SH-SY5Y (cell line): ENCODE results near the gene SLC39A11.

Source experiments
- GATA2 ChIP-seq: IDR thresholded peaks from 2 replicates; pipeline ENCODE4 v1.6.1; 2011; ENCODE audit warnings: mild to moderate bottlenecking, low read depth, low read length
- GATA3 ChIP-seq: IDR thresholded peaks from 2 replicates; pipeline ENCODE4 v1.6.1; 2011; ENCODE audit warnings: low read depth, mild to moderate bottlenecking, low read length, moderate library complexity

Gene SLC39A11

DNA sequence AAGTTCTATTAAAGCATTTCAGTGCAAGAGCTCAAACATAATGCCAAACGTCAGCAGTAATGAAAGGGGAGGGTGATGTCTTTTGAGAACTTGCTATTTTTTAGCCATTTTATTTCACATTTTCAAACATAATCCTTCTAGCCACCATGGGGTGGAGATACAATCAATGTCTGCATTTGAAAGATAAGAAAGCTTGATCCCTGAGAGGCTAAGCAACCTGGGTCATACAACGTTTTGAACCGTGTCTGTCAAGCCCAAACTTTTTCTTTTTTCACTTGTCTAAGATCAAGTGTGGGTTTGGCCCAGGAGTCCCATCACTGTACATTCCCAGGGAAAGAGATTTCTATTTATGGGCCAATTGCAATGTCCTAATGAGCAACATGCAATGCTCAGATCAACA lies 331.1 kb downstream of the SLC39A11 start:
- no peak for TF ChIP-seq GATA2
- TF ChIP-seq GATA3 = no peak

DNA sequence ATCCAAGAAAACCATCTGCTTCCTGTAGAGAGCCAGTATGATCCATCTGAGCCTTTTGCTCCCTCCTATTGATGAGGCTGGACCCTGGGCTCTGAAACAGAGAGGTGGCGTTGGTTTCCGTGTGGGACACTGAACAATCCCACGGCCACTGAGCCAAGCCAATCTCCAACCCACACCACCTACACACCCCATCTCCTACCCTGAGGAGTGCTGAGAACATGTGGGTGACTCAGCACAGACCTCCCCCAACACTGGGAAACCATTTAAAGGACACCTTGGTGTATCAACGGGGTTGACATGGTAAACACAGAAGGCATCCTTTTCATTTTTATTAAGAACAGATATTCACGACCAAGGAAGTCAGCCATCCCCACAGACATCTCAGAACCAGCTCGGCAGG lies 332.1 kb downstream of the SLC39A11 start:
- no peak for TF ChIP-seq GATA2
- no peak for TF ChIP-seq GATA3

DNA sequence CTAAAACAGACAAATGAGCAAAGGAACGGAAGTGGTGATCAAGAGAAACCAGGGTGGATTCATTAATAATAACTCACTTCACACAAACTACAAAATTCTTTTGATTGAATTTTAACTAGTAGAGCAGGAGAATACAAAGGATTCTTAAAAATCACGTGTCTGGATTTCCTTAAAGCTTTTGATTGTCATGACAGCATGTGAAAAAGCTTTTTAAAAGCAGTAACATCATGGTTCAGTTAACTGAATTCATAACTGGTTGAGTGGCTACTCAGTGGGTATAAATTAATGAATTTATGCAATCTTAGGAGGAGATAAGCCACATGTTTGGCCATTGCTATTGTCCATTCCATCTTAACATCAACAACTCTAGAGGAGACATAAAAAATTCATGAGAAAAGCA lies 333.2 kb downstream of the SLC39A11 start:
- TF ChIP-seq GATA2 (no peak), GATA3 (no peak)

DNA sequence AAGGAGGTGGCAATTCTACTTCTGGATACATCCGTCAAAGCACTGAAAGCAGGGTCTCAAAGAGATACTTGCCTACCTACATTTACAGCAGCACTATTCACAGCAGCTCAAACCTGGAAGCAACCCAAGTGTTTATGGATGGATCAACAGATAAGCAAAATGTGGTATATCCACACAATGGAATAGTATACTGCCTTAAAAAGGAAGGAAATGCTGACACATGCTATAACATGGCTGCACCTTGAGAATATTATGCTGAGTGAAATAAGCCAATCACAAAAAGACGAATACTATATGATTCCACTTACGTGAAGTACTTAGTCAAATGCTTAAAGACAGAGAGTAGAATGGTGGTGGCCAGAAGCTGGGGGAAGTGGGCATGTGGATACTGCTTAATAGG lies 336.2 kb downstream of the SLC39A11 start:
- TF ChIP-seq GATA3 (no peak), GATA2 (no peak)

DNA sequence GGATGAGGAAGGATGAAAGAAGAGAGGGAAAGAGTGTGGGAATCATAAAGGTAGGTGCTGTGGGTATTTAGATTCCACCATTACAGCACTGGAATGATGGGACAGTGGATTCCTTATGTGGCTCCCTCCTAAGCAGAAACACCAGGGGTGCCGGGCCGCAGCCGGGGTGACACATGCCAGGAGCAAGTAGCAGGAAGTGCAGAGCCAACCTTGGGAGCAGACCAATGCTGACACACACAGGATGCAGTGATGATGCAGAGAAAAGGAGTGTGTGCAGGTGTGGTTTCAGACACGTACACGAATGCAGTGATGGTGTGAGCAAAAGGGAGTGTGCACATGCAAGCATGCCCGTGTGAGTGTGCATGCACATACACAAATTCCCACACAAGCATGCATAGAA lies 338.0 kb downstream of the SLC39A11 start:
- TF ChIP-seq GATA2 (no peak), GATA3 (no peak)

DNA sequence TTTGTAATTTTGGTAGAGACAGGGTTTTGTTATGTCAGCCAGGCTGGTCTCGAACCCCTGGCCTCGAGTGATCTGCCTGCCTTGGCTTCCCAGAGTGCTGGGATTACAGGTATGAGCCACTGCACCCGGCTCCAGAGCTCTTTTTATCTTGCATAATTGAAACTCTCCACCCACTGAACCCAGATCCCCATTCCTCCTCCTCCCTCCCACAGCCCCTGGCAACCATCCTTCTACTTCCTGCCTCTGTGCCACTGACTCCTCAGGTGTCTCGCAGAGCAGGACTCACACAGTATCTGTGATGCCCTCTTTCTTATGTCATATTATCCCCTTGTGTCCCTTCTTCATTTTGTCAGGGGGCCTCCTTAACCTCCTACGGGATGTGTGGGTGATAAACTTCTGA lies 340.7 kb downstream of the SLC39A11 start:
- no peak for TF ChIP-seq GATA3
- no peak for TF ChIP-seq GATA2

DNA sequence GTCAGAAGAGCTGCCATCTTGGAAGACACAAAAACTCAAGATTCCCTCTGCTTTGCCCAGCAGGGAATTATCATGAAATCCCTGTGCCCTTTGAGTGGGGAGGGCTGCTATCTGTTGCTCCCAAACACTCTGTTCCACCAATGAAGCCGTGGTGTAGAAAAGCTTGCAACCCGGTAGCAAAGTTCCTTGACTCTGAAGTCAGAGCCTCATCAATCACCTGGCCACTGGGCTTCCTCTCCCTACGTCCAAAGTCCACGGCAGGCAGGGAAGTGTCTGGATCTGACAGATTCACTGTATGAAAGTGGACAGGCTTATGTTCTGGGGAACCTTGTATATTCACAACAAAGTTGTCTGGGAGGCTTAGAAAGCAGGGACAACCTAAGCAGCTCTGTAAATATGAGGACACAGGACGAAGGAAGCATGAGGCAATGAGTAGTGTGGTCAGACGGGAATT lies 343.3 kb downstream of the SLC39A11 start:
- no peak for TF ChIP-seq GATA3
- TF ChIP-seq GATA2 = no peak

DNA sequence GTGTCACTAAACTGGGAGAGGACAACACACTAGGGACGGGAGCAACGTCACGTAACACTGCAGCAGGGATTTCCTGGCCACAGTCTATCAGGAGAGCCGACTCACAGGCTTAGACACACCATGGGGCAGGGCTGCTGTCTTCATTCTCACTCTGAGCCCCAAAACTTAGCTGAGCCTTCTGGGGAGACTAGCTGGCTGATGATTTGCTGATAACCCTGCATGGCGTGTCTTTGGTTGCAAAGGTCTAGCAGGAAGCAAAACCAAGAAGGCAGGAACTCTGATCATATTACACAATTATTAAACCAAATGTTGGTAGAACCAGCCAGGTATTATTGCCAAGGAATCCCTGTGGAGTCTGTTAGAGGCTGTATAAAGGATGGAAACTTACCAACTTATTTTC lies 345.0 kb downstream of the SLC39A11 start:
- TF ChIP-seq GATA2 (no peak), GATA3 (no peak)

DNA sequence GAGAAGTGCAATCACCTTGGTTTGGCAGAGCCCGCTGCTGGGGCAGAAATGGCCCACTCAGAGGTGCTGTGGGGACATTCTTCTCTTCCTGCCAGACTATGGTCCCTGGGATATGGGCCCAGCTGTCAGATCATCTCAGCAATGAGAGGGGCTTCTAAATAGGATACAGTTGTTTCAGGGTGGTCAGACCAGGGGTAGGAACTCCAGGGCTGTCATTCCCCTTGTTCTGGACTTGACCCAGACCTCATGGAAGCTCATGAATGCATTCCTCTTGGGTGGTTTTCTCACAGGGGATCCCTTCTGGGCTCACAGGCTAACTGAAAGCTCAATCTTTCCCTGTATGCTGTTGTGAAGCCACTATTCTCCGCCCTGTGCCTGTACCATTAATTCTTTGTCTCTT lies 347.2 kb downstream of the SLC39A11 start:
- TF ChIP-seq GATA3 (no peak), GATA2 (no peak)

DNA sequence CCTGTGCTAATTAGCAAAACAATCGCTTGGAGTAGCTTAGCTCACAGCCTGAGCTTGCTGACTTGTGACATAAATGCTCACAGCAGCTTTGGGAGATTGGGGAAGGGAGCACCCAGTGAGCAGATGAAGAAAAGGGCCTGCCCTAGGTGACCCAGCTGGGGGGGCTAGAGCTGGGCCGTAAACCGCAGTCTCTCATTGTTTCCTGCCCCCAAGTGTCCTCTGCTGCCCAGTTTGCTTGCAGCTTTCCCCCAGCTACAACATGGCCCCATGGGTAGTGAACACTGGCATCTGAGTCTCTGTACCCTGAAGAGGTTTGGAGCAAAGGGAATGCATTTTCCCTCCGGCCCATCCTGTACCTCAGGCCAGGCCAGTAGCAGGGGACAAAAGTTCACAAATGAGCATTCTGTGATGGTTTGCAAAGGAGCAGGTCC lies 349.4 kb downstream of the SLC39A11 start:
- TF ChIP-seq GATA2 (no peak), GATA3 (no peak)

DNA sequence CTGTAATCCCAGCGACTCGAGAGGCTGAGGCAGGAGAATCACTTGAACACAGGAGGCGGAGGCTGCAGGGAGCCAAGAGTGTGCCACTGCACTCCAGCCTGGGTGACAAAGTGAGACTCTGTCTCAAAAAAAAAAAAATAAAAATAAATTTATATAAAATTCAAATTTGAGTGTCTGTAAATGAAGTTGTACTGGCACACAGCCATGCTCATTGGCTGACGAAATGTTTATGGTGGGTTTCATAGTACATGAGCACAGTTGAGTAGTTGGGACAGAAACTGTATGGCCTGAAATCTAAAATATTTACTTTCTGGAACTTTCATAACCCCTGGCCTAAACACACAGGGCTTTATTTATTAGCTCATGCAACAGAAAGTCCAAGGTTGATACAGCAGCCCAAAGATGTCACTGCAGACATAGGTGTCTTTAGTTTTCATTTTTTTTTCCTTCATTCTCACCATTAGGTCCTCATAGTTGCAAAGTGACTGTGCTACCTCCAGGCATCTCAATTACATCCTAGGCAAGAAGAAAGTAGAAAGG lies 355.3 kb downstream of the SLC39A11 start:
- TF ChIP-seq GATA3 (no peak), GATA2 (no peak)

DNA sequence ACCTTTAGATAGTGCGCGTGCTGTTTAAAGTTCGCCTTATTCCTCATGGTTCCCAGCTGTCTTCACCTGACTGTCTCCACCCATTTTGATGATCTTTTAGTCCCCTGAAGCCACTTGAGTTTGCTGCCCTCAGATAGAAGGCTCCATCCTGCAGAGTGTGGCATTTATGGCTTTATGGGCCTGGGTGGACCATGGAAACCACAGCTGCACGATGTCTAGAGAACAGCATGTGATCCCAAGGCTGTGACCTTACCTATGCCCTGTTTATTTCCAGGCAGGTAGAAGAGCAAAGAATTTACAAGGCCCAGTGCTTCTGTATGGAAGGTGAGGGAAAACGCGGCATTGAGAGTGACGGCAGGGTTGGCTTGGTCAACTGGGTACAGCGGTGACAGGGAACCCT lies 356.9 kb downstream of the SLC39A11 start:
- no peak for TF ChIP-seq GATA3
- no peak for TF ChIP-seq GATA2

DNA sequence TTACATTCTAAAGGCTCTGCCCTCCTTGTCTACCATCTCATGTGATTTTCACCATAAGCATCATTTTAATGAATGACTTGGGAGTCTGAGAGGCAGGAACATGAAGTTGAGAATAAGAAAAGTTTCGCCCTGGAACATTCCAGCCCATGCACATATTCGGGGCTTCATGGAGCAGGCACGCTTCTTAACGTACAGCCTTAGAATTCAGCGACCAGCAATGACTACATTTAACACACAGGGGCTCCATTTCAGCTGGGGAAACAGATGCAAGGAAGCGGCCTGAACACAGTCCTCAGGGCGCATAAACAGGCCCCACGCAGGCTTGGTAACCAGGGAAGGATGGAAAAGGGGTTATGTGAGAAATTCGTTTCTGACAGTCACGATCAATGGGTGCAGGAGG lies 357.4 kb downstream of the SLC39A11 start:
- TF ChIP-seq GATA2 = no peak
- TF ChIP-seq GATA3 = no peak

DNA sequence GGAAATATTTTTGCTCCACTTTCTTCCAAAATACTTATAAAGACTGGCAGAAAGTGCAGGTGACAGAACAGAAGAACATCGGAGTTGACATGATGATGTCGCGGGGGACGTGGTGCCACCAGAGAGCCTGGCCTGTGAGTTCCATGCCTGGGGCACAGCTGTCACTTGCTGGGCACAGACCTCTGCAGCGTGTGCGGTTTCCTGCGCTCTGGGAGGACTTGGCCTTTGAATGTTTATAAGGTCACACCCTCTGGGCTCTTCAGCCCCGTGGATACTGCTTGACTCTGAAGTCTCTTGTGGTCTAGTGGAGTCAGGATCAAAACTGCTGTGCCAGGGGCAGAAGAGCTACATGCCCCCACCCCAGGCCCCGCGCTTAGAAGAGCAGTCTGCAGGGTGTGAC lies 357.9 kb downstream of the SLC39A11 start:
- TF ChIP-seq GATA2 (no peak), GATA3 (no peak)

DNA sequence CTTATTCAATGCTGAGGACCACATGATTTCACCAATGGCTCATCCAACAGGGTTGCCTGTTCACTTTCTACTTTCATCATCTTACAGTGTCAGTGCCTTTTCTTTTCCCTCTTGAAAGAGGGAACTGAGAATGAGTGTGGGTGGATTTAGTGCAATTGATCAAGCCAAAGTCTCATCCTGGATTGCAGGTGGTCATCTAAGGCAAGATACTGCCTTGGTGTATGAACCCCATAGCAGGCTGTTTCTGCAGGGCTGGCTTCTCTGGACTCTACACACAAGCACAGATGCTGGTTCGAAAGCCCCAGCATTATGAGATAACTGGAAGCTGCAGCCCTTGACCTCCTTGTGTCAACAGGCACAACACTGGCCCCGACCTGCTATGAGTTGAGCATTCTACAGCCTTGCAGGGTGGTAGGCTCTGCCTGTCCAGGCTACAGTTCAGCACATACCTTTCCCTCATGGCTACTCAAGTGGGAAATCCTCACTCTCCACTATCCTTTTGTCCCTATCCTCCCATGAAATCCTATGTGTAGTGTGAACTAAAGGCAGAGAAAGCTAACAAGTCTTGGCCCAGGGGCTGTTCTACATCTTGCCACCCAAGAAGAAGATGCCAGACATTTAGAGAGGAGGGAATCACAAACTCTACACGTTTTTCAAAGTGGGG lies 358.7 kb downstream of the SLC39A11 start:
- TF ChIP-seq GATA2 = no peak
- TF ChIP-seq GATA3 = no peak

DNA sequence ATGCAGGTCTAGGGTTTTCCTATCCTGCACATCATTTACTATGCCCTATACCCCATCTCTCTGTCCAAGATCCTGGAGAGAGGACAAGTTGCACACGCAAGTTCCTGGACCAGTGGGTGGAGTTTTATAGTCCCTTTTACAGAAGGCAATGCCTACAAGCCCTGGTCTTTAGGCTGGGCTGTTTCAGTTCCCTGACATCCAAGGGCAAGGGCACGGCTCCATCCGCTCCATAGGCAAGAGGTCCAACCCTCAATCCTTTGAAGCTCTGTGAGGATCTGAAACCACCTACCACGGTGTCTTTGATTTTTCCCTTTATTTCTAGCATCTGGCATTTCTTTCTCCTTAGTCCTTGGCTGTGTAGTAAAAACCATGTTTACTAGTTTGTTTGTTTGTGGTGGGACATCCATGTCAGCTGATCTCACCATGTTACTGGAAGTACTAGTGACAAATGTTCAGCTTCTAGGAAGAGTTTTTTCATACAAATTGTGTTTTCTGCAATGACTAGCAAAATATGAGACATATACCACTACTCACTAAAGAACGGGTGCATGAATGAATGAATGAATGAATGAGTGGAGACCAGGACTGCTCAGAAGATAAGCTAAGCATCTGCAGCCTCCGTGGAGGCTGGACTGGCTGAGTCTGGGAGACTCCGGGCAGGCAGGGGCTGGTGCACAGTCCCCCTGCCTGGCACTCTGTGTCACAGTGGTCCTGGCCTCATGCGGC lies 359.4 kb downstream of the SLC39A11 start:
- no peak for TF ChIP-seq GATA3
- no peak for TF ChIP-seq GATA2
